Hematopoietic multipotent progenitor cell treated with erythropoietin and hydrocortisone succinate and interleukin-3 and kit ligand, for 15 days (in vitro differentiated cells): ENCODE data around the gene ACTN1.
"Not testable (repeated sequence)": the region's sequence is repeated elsewhere in the genome, so short reads cannot be mapped to it uniquely, and the experiment has no call there.

Source experiments
- DNase-seq: peaks from one replicate; pipeline ENCODE4 v3.0.0-alpha.2; 2015; ENCODE audit warnings: low spot score

ACTN1 gene

GRCh38 chr14:68986926-68987652, 8.0 kb upstream of the ACTN1 start:
- no peak for DNase-seq

- no peak for DNase-seq
These were observed 7.1 kb upstream of the ACTN1 start for GRCh38 chr14:68986225-68986624.

GRCh38 chr14:68984686-68985085, 5.6 kb upstream of the ACTN1 start:
- DNase-seq, result no peak

GRCh38 chr14:68983191-68983590, 4.1 kb upstream of the ACTN1 start:
- no peak for DNase-seq

- DNase-seq, result no peak
These were observed 3.5 kb upstream of the ACTN1 start for GRCh38 chr14:68982581-68982980.

- no peak for DNase-seq
These were observed 2.5 kb upstream of the ACTN1 start for GRCh38 chr14:68981539-68981976.

- DNase-seq, result no peak
These were observed 2.0 kb upstream of the ACTN1 start for GRCh38 chr14:68981139-68981538.

- DNase-seq, result no peak
These were observed 785 bp upstream of the ACTN1 start for GRCh38 chr14:68979722-68980451.

GRCh38 chr14:68978172-68978911, 760 bp downstream of the ACTN1 start:
- no peak for DNase-seq

- DNase-seq, result no peak
These were observed 1.4 kb downstream of the ACTN1 start for GRCh38 chr14:68977718-68978171.

GRCh38 chr14:68977180-68977717, 1.9 kb downstream of the ACTN1 start:
- DNase-seq, result no peak

GRCh38 chr14:68976160-68977067, 2.7 kb downstream of the ACTN1 start:
- DNase-seq, result no peak

GRCh38 chr14:68975667-68976066, 3.4 kb downstream of the ACTN1 start:
- no peak for DNase-seq

- DNase-seq, result no peak
These were observed 4.2 kb downstream of the ACTN1 start for GRCh38 chr14:68974759-68975347.

- no peak for DNase-seq
These were observed 5.5 kb downstream of the ACTN1 start for GRCh38 chr14:68973639-68974038.

- DNase-seq, result not testable (repeated sequence)
These were observed 5.9 kb downstream of the ACTN1 start for GRCh38 chr14:68973219-68973565.

- no peak for DNase-seq
These were observed 6.4 kb downstream of the ACTN1 start for GRCh38 chr14:68972507-68973218.

- no peak for DNase-seq
These were observed 7.6 kb downstream of the ACTN1 start for GRCh38 chr14:68971411-68972035.

- DNase-seq, result no peak
These were observed 8.4 kb downstream of the ACTN1 start for GRCh38 chr14:68970736-68971135.

- DNase-seq, result no peak
These were observed 9.0 kb downstream of the ACTN1 start for GRCh38 chr14:68970038-68970612.
